GM21825 (cell line): ENCODE data around the gene BSND.

Experiments used
- ATAC-seq: cut with Tn5 transposase; IDR thresholded peaks from one replicate; pipeline ENCODE4 v1.9.1; 2021; ENCODE audit warnings: mild to moderate bottlenecking, moderate library complexity; ENCODE audit not compliant: unreplicated experiment

BSND gene

DNA sequence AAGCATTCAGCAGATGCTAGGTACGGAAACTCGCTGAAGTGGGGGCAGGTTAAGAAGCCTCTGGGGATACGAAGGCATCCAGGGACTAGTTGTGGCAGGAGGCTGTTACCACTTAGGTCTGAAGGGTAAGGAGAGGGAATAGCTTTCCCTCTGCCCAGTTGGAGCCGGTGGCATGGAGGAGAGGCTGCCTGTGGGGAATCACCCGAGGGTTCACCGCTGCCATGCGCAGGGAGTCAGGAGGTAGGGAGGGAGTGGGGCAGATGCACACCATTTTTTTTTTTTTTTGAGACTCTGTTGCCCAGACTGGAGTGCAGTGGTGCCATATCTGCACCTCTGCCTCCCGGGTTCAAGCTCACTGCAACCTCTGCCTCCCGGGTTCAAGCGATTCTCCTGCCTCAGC lies 46.7 kb downstream of the BSND start:
- ATAC-seq = no peak

DNA sequence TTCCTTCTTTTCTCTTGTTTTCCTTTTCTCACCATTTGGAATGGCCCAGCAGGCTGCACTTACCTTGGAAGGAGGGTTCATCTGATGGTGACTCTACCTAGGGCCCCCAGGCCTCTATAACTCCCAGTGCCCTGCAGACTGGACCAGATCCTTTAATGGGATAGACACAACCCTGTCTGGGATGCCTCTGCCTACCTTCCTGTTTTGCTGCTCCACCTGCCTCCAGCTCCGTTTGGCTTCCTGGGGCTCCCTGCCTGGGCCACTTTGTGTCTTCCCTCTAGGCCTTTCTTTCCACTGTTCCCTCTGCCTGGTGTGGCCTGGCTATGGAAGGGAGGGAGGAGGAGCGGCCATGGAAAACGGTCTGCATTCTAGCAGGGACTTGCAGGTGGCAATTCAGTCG lies 48.1 kb downstream of the BSND start:
- ATAC-seq = no peak

DNA sequence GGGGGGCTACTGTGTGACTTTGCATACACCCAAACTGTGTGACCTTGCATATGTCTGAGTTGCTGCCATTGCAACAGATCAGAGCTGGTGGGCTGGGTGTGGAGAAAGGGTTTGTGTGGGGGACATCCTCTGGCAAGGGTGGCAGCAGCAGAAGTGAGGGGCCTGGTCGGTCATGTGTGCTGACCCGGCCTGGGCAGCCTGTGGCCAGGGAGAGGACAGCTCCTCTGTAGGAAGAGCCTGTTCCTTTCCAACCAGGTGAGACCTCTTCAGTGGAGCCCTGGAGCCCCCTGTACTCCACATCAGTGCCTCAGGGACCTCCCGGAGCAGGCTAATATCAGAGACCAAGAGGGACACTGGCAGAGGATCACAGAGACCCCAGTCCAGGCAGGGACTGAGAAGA lies 48.9 kb downstream of the BSND start:
- ATAC-seq = no peak

DNA sequence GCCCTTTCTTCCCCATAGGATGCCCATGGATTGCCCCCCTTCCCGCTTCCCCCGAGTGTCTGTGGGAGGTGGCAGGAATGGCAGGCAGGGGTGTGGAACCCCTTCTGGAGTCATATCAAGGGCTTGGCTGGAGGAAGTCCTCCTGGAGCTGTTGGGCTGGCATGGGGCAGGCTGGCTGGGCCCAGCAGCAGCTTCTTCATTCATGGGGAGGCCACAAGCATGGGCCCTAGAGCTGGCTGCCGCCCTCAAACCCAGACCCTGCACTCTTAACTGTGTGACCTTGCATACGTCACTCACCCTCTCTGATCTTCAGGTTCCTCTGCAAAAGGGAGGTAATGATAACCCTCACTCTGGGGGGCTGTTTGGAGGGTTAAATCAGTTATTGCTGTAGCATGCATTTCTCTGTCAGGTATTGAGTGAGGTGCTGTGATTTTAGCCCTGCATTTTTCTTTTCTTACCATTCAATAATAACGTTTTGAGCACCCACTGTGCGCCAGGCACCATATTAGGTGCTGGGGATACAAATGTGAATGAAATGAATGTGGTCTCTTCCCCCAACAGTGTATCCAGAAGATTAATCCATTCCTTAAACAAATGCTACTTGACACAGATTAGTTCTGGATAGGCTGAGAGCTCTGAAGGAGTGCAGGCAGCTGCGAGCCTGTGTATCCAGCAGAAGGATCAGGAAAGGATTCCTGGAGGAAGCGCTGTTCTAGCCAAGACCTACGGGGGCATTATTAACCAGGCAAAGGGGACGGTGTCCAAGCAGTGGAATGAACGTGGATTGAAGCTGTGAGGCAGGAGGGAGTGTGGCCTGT lies 49.9 kb downstream of the BSND start:
- no peak for ATAC-seq

DNA sequence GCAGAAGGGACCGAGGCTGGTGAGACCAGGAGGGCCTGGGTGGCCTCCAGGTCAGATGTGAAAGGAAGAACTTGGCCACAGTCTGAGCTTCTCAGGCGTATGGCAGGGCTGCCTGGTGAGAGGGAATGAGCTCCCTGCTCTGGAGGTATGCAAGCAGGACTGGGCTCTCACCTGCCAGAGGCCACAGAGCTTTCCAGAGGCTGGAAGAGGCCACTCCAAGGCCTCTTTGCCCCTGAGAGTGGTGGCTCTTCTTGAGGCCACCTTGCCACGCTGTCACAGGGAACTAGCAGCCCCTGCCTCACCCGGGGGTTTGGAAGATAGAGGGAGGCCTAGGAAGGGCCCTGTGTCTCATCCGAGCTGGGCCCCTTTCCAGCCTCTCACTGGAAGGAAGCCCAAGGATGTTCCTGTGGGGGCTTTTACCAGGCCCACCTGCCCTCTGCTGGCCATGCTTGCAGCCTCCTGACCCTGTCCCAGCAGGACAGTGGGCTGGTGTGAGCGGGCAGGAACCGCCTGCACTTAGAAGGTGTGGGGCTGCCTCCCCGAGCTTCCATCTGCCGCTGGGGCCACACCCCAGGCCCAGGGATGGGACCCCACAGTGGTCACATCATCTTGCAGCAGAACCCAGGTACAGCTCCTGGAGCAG lies 50.7 kb downstream of the BSND start:
- ATAC-seq = no peak

DNA sequence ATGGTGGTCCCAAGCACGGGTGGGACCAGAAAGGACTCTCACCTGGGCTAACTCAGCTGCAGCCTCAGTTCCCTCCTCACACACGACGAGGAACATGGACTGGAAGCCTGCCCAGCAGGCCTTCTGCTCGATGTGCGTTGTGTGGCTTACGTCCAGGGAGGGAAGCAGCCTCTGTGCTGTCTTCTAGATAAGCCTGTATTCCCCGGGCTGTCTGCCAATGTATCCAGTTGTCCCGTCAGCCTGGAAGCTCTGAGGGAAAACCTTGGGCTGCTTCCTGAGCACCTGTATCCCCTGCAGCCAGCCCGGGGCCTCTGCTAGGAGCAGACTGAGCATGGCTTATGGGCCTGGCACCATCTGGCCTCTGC lies 51.2 kb downstream of the BSND start:
- ATAC-seq = no peak

DNA sequence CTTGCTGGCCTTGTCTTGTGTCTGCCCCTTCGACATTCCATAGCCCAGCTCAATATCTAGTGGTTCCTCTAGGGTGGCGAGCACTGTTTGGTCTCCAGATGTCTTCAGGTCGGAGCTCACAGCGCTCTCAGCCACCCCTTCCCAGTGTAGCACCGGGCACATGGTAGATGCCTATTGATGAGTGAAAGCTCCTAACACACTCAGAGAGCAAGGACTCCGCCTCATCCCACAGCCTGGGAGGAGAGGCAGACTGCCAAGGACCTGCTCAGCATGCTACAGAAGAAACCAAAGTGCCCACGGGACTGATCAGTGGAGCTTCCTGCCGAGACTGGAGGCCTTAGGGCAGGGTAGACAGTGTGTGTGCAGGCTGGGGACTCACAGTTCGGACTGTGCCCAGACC lies 51.5 kb downstream of the BSND start:
- ATAC-seq = no peak

DNA sequence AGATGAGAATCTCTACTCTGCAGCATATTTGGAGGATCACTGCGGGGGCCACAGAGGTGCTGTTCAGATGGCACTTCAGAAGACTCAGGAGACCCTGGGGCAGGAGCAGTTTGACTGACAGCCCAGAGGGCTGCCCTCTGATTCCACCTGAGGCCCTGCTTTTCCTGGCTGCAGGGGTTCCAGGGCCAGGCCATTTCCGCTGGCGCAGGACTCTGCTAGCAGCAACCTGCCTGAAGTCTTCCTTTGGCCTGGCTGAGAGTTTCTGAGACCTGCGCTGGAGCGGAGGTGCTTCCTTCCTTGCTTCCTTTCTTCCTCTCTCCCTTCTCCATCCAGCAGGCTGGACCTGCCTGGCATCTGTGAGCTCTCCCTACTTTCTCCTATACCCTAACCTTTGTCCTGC lies 52.4 kb downstream of the BSND start:
- no peak for ATAC-seq

DNA sequence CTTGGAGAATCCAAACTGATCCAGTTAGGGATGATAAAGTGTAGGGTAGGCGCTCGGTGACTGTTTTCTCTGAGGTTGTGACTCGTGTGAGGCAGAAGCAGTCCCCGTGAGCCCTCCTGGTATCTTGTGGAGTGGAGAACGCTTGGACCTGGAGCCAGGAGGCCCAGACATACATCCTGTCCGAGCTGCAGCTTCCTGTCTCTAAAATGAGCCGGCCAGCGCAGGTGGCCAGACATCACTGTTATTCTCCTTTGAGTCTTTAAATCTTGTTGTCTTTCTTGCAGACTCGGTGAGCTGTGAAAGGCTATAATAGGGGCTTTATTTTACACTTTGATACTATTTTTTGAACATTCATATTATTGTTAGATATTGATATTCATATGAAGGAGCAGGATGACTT lies 52.9 kb downstream of the BSND start:
- no peak for ATAC-seq

DNA sequence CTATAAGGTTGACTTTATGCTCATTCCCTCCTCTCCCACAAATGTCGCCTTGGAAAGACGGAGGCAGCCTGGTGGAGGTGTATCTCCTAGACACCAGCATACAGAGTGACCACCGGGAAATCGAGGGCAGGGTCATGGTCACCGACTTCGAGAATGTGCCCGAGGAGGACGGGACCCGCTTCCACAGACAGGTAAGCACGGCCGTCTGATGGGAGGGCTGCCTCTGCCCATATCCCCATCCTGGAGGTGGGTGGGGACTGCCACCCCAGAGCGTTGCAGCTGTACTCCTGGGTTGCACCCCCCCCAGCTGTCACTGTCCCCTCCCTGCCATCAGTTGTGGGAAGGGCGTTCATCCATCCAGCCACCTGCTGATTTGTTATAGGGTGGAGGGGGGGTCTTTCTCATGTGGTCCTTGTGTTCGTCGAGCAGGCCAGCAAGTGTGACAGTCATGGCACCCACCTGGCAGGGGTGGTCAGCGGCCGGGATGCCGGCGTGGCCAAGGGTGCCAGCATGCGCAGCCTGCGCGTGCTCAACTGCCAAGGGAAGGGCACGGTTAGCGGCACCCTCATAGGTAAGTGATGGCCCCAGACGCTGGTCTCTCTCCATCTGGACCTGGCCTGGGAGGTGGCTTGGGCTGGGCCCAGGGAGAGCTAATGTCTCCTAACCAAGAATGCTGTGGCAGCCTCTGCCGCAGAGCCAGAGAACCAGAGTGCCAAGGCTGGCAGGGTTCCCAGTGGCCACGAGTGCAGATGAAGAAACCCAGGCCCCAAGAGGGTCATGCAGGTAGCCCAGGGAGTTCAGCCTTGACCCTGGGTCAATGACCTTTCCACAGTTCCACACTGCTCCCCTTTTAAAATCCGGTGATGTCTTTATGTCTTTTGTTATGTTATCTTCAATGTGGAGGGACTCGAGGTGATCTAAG lies 53.7 kb downstream of the BSND start:
- ATAC-seq = no peak

DNA sequence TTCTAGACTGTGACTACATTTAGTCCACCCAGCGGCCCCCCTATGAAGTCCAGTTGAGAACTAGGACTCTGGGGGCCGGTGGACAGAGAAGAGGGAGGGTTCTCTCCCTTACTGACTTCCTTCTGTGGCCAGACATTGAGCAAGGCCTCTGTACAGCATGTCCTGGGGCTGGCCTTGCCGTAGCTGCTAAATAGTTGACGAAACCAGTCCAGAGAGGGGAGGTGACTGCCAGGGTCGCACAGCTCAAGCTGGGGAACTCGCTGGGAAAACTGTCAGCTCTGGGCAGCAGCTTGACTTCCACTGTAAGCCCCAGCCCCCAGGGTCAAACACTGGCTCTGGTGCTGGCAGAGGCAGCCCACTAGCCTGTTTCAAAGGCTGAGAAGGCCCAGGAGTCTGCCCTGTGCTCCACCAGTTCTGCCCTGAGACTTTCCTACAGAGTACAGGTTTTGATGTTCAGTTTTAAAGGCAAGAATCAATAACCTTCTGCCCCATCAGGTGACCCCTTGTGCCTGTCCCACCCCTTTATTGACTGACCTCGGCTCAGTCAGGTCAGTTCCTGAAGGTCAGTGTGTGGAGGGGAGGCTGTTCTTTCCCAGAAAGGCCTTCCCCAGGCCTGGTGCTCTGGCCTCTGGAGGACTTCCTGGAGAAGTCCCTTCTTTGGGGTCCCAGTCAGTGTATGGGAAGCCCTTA lies 54.7 kb downstream of the BSND start:
- ATAC-seq = no peak

DNA sequence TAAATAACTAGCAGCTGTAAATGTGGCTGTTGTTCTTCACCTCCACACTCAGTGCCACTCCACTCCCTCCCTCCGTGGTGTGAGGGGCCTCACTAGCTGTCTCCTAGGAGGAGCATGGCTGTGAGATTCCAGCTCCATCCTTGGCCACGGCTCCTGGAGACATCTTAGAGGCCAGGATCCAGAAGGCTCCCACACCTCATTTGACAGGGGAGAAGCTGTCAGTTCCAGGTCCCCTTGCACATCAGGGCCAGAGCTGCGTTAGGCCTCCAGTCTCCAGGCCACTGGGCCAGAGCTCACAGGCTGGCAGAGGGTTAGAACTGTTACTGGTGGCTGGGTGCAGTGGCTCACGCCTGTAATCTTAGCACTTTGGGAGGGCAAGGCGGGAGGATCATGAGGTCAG lies 55.7 kb downstream of the BSND start:
- no peak for ATAC-seq

DNA sequence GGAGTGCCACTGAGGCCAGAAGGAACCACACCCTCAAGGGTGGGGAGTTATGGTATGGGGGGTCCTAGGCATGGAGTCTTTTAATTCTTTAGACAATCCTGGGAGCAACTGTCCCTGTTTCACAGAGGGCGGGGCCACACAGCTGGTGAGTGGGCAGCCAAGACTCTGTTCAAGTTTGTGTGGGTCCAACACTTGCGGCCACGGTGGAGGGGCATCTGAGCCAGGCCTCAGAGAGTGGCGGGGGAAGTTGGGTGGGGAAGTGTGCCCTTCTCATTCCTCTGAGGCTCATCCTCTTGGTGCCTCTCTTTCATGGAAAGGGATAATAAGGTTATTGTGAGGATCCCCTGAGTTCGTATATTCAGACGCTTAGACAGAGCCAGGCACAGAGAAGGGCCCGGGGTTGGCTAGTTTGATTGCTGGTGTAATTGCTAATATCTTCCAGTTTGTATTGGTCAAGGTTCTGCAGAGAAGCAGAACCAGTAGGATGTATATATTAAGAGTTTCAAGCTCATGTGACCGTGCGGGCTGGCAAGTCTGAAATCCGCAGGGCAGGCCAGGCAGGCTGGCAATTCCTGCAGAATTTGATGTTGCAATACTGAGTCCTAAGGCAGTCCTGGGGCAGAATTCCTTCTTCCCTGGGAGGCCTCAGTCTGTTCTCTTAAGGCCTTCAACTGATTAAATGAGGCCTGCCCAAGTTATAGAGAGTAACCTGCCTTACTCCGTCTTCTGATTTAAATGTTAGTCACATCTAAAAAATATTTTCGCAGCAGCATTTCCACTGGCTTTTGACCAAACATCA lies 56.5 kb downstream of the BSND start:
- no peak for ATAC-seq

DNA sequence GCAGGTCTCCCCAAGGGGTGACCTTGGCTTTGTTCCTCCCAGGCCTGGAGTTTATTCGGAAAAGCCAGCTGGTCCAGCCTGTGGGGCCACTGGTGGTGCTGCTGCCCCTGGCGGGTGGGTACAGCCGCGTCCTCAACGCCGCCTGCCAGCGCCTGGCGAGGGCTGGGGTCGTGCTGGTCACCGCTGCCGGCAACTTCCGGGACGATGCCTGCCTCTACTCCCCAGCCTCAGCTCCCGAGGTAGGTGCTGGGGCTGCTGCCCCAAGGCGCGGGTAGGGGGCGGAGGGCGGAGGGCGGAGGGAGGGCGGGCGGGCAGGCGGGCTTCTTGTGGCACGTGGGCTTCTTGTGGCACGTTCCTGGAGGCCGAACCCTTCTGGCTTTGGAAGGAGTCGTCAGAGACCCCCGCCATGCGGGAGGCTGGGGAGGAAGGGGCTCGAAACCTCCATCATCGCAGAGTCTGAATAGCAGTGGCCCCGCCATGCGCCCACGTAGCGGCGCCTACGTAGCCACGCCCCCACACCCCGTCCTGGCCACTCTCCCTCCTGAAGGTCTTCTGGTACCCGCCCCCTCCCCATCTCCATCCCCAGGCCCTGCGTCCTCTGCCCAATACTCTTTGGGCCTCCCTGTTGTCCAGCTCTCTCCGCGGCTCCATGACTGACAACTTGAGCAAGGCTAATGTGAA lies 57.4 kb downstream of the BSND start:
- ATAC-seq = no peak

DNA sequence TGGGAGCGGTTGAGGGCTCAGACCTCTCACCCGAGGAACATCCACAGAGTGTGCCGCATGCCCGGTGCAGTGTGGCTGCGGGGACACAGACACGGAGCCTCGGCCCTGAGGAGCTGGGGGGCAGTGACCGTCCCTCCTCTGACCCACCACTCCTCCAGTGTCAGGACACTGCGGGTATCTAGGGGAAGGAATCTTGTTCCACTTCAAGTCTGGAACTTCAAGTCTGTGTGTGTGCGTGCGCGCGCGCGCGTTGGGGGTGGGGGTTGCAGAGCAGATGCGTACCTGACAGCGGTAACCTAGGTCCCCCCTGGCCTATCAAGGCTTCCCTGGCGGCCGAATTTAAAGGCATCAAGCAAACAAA lies 57.9 kb downstream of the BSND start:
- no peak for ATAC-seq

DNA sequence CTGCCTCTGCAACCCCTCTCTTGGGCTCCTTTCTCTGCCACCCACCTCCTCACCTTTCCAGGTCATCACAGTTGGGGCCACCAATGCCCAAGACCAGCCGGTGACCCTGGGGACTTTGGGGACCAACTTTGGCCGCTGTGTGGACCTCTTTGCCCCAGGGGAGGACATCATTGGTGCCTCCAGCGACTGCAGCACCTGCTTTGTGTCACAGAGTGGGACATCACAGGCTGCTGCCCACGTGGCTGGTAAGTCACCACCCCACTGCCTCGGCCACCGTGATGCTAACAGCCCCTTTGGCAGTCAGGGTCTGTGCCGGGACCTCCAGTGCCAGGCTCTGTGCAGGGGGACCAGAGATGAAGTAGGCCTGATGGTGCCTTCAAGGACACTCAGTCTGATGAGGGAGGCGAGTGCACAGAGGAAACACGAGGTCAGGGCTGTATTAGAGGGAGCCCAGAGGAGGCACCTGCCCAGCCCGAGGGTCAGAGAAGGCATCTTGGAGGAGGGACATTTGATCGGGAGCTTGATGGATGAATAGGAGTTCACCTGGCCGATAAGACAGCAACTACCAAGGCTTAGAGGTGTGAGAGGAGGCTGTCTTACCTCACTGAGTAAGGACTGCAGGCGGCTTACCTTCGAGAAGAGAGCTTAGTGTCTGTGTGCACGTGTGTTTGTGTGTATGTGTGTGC lies 58.7 kb downstream of the BSND start:
- ATAC-seq = no peak

DNA sequence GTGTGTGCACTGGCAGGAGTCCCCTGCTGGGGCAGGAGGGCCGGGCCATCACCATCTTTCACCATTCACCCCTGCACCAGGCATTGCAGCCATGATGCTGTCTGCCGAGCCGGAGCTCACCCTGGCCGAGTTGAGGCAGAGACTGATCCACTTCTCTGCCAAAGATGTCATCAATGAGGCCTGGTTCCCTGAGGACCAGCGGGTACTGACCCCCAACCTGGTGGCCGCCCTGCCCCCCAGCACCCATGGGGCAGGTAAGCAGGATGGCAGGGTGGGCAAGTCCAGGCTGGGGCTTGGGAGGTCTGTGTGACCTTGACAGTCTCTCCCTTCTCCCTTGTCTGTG lies 59.2 kb downstream of the BSND start:
- ATAC-seq = no peak

DNA sequence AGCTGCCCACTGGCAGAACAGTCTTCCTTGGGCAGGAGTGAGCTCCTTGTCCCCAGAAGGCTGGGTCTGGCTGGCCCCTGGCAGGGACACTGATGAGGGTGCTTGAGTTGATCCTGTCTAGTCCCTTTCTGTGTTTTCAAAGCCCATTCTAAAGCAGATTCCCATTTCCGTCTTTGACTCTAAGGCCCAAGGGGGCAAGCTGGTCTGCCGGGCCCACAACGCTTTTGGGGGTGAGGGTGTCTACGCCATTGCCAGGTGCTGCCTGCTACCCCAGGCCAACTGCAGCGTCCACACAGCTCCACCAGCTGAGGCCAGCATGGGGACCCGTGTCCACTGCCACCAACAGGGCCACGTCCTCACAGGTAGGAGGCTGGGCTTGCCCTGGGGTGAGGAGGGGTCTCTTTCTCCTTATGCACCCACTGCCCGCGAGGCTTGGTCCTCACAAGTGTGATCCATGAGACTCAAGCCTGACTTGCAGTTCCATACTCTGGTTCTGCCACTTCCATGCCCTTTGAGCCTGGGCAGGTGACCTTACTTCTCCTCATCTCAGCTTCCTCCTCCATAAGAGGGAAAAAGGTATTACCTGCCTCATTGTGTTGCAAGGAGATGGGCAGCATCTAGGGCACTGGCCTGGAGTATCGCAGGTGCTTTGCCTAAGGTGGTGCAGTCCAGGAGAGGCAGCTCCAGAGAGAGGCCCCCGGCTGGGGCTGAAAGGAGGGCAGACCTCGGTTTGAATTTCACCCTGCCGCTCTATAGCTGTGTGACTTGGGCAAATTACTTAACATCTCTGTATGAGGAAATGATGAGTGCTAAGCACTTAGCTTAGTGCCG lies 60.8 kb downstream of the BSND start:
- ATAC-seq = no peak
